K562 (cell line): ENCODE data around the gene EFNA1. TPM values are rescaled to one million over a fixed set of nuclear protein-coding genes. Genes with fewer than 3 reads are reported as not detected.

Experiments
- ATAC-seq: fragments of 200-7000 bp; cut with Tn5 transposase; 3 replicates; pipeline ENCODE4 v1.9.1; 2020; ENCODE audit warnings: moderate library complexity
- BruUV-seq: library from RNA; stranded (reverse); fragments of 400-500 nt; replicated peaks from 2 replicates; lab custom pipeline; 2021; lab: Mats Ljungman, UMichigan
- CTCF ChIA-PET: fragments of 300-600 bp; formaldehyde crosslinking; extraction: SDS; loops from one replicate; lab custom pipeline; 2021; ENCODE audit warnings: low intra/inter-chr PET ratio; lab: Yijun Ruan, JAX
- POLR2A ChIA-PET: fragments of 300-600, 350-650 bp; sonication (Branson Sonifier 250); formaldehyde crosslinking; extraction: SDS; loops from one replicate; lab custom pipeline; 2021; ENCODE audit warnings: antibody characterized with exemption, inconsistent platforms; lab: Yijun Ruan, JAX
- DNase-seq, 4 experiments: peaks; one replicate each; pipeline versions ENCODE4 v3.0.0 to v3.0.0-alpha.2; 2011 to 2018; ENCODE audit warnings: low spot score in 3 of 4, mixed read lengths in 3 of 4; ENCODE audit errors: extremely low read depth in 1 of 4
- FAIRE-seq: peaks from 2 replicates; lab custom pipeline; 2011; peaks lifted over from hg19 to GRCh38; lab: Jason Lieb, UNC
- H2AFZ ChIP-seq: 2 replicates; pipeline ENCODE4 v1.6.0; 2011; ENCODE audit warnings: low read depth, low read length, control low read depth, inconsistent platforms
- H3K27ac ChIP-seq: fragments of 200-600 bp; 3 replicates; pipeline ENCODE4 v1.8.0; 2011; ENCODE audit warnings: low read depth, mild to moderate bottlenecking, control low read depth, inconsistent platforms, low read length, moderate library complexity, mixed read lengths; ENCODE audit errors: extremely low read depth
- H3K27me3 ChIP-seq, 2 experiments: fragments of 300-600 bp in 1 of 2; 2 replicates in 1 of 2; 3 replicates in 1 of 2; pipeline versions ENCODE4 v1.6.0 to v1.8.0; 2011; ENCODE audit warnings: inconsistent platforms in 2 of 2, low read length in 2 of 2, mild to moderate bottlenecking in 1 of 2, mixed read lengths in 1 of 2, moderate library complexity in 1 of 2; ENCODE audit not compliant: control insufficient read depth in 2 of 2, insufficient read depth in 2 of 2
- H3K36me3 ChIP-seq: fragments of 300-600 bp; 3 replicates; pipeline ENCODE4 v1.8.0; 2011; ENCODE audit warnings: mild to moderate bottlenecking, low read length, inconsistent platforms; ENCODE audit not compliant: control insufficient read depth, insufficient read depth
- H3K4me1 ChIP-seq, 2 experiments: fragments of 200-600 bp in 1 of 2; replicated peaks in 1 of 2; 2 replicates in 1 of 2; 3 replicates in 1 of 2; pipeline versions ENCODE4 v1.5.1 to v1.8.0; 2011; ENCODE audit warnings: inconsistent platforms in 2 of 2, low read length in 2 of 2, mild to moderate bottlenecking in 1 of 2, mixed read lengths in 1 of 2, moderate library complexity in 1 of 2; ENCODE audit not compliant: control insufficient read depth in 2 of 2, insufficient read depth in 2 of 2
- H3K4me2 ChIP-seq: 2 replicates; pipeline ENCODE4 v1.6.1; 2011; ENCODE audit warnings: low read length, control low read depth, inconsistent platforms, mixed read lengths; ENCODE audit not compliant: insufficient read depth
- H3K4me3 ChIP-seq: fragments of 200-600 bp; sonication (generic), shearing (Covaris generic); 2 replicates; pipeline ENCODE4 v1.5.1; 2016; ENCODE audit warnings: control low read depth, inconsistent platforms
- H3K79me2 ChIP-seq: fragments of 200-600 bp; 3 replicates; pipeline ENCODE4 v1.8.0; 2011; ENCODE audit warnings: low read length, inconsistent platforms; ENCODE audit not compliant: control insufficient read depth, insufficient read depth
- H3K9ac ChIP-seq, 2 experiments: 2 replicates each; pipeline versions ENCODE4 v1.6.0 to v1.6.1; 2011; ENCODE audit warnings: low read depth in 2 of 2, low read length in 2 of 2, control low read depth in 1 of 2, inconsistent platforms in 1 of 2, mild to moderate bottlenecking in 1 of 2, mixed read lengths in 1 of 2; ENCODE audit not compliant: insufficient read depth in 1 of 2
- H3K9me1 ChIP-seq: one replicate; pipeline ENCODE4 v1.6.0; 2011; ENCODE audit warnings: inconsistent platforms, mild to moderate bottlenecking, low read length, moderate library complexity; ENCODE audit not compliant: control insufficient read depth, insufficient read depth
- H3K9me3 ChIP-seq: replicated peaks from 2 replicates; pipeline ENCODE4 v1.5.1; 2011; ENCODE audit warnings: low read depth, low read length, inconsistent platforms; ENCODE audit not compliant: control insufficient read depth, insufficient read depth
- H4K20me1 ChIP-seq: replicated peaks from 2 replicates; pipeline ENCODE4 v1.6.1; 2011; ENCODE audit warnings: low read length, inconsistent platforms, mixed read lengths; ENCODE audit not compliant: control insufficient read depth, insufficient read depth
- HMG20B ChIP-seq: fragments of 250-450 bp; sonication (Bioruptor Pico); IDR thresholded peaks from 2 replicates; pipeline ENCODE4 v1.5.0; 2021; ENCODE audit warnings: mild to moderate bottlenecking
- LCOR ChIP-seq: sonication (generic); formaldehyde crosslinking; IDR thresholded peaks from 2 replicates; pipeline ENCODE4 v1.8.0; 2022; ENCODE audit warnings: mild to moderate bottlenecking, missing genetic modification reagents
- MBD2 ChIP-seq: sonication (generic); IDR thresholded peaks from 2 replicates; pipeline ENCODE4 v1.6.1; 2016; ENCODE audit warnings: low read depth, borderline replicate concordance
- MYC ChIP-seq, 2 experiments: fragments of 250-450 bp in 1 of 2; sonication (Bioruptor Pico) in 1 of 2; IDR thresholded peaks; 2 replicates each; pipeline versions ENCODE4 v1.5.1 to v1.6.1; 2012 to 2021; ENCODE audit warnings: low read depth in 2 of 2, borderline replicate concordance in 1 of 2, improper control_type of control experiment in 1 of 2, low read length in 1 of 2, mild to moderate bottlenecking in 1 of 2, moderate library complexity in 1 of 2
- ZNF239 ChIP-seq: fragments of 250-450 bp; sonication (Bioruptor Pico); IDR thresholded peaks from 2 replicates; pipeline ENCODE4 v1.4.0; 2020; ENCODE audit warnings: mild to moderate bottlenecking
- ZNF668 ChIP-seq: fragments of 250-450 bp; sonication (Bioruptor Pico); IDR thresholded peaks from 2 replicates; pipeline ENCODE4 v1.8.0; 2022; ENCODE audit warnings: mild to moderate bottlenecking, inconsistent platforms
- WGBS: fragments of 100-300 bp; shearing (Covaris generic); methylation state at CpG from one replicate; pipeline ENCODE4 v1.1.6; 2016; ENCODE audit warnings: low coverage, mixed read lengths; ENCODE audit not compliant: insufficient coverage; ENCODE audit errors: missing lambda C conversion rate; 5-methylcytosine and 5-hydroxymethylcytosine counted together
- in situ Hi-C: fragments of 300-500 bp; cut with MboI; formaldehyde crosslinking; loops from 4 replicates; pipeline ENCODE4 v1.15.0; 2018; ENCODE audit warnings: inconsistent platforms, mixed read lengths
- intact Hi-C: fragments of 100-400 bp; cut with micrococcal nuclease; formaldehyde crosslinking; loops from 2 replicates; pipeline ENCODE4 v1.14.2; 2022
- polyA plus RNA-seq, 8 experiments: library from polyadenylated mRNA; depleted of rRNA in 4 of 8; stranded (reverse) in 5 of 8; unstranded in 3 of 8; fragments of >200 nt; fragmentation: Nextera tagmentation in 2 of 8; fragmentation: Illumina TruSeq in 1 of 8; extraction: Ambion mirVana in 2 of 8; extraction: Trizol in 1 of 8; gene quantifications; 2 replicates each; pipeline versions ENCODE4 v1.2.1 to v1.2.3, GENCODE V29; 2011 to 2014; ENCODE audit warnings: inconsistent platforms in 1 of 8, missing spikeins in 1 of 8
- total RNA-seq, 7 experiments: library from RNA; depleted of rRNA in 6 of 7; stranded (reverse); fragments of >200 nt in 6 of 7; fragmentation: Illumina TruSeq in 2 of 7; extraction: Trizol in 2 of 7; gene quantifications; 2 replicates each; pipeline versions ENCODE4 v1.2.1 to v1.2.3, GENCODE V29; 2011 to 2021; ENCODE audit warnings: low replicate concordance in 1 of 7
- TF ChIP-seq, protein P1 (sequence below): sonication (generic); formaldehyde crosslinking; IDR thresholded peaks from 2 replicates; pipeline ENCODE4 v1.9.0; 2022; ENCODE audit warnings: mild to moderate bottlenecking, missing genetic modification reagents
- TF ChIP-seq, protein P2 (sequence below), 2 experiments: fragments of 450-650 bp in 1 of 2; sonication (generic) in 1 of 2; formaldehyde crosslinking in 1 of 2; IDR thresholded peaks; 2 replicates each; pipeline versions ENCODE4 v1.7.1 to v1.9.0; 2016 to 2022; ENCODE audit warnings: inconsistent platforms in 1 of 2, mild to moderate bottlenecking in 1 of 2, missing genetic modification reagents in 1 of 2

The EFNA1 gene
- total and polyA plus RNA-seq, 9 of the 15 experiments (the other 6 are each of a cell fraction or from before 2014, with no cell fraction given) = 2.1 to 9.3 (median 3.0) TPM

DNA sequence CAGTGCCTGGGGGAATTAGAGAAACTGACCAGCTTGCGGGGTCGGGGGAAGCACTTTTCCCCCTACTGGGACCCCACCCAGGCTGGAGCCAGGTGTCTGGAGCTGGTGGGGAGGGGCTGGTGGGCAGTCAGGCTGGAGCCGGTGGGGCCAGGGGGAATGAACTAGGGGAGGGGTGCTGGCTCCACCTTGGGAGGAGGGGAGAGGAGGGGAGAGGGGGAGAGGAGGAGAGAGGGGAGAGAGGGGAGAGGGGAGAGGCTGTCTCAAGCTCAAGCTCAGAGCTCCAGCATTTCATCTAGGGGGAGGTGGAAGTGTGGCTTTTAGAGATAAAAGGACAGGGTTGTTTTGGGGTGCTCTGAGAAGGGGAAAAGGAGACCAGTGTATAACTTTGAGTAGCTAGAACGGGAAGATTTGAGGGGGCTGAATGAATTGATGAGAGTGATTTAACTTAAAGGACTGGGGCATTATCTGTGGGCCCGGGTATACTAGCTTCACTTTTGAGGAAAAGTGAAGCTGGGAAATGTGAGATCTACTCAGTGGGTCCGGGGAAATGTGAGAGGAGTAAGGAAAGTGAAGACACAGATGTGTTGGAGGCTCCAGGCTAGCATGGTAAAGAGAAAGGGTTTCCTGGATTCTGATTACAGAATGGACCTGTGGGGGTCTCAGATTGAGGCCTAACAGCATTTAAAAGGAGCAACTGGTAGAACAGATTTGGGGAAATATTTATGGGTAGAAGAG is 2.8 kb downstream of the EFNA1 start (continued):
- TF ChIP-seq MYC (IDR thresholded peaks at IDR 0.05; ENCODE audit: low read depth, low read length) = no peak
- TF ChIP-seq MYC (CRISPR knock-in tag; IDR thresholded peaks at IDR 0.05; ENCODE audit: borderline replicate concordance, low read depth) = no peak
- TF ChIP-seq HMG20B (CRISPR knock-in tag) = no peak
- TF ChIP-seq, protein P1, sequence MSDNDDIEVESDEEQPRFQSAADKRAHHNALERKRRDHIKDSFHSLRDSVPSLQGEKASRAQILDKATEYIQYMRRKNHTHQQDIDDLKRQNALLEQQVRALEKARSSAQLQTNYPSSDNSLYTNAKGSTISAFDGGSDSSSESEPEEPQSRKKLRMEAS (CRISPR knock-in tag) = no peak

DNA sequence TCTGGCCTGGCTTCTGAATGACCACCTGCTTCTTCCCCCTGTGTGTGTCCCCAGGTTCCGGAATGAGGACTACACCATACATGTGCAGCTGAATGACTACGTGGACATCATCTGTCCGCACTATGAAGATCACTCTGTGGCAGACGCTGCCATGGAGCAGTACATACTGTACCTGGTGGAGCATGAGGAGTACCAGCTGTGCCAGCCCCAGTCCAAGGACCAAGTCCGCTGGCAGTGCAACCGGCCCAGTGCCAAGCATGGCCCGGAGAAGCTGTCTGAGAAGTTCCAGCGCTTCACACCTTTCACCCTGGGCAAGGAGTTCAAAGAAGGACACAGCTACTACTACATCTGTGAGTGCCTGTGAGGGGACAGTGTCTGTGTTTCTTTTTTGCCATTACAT is 3.6 kb downstream of the EFNA1 start:
- intact Hi-C loops = no loop called here
- FAIRE-seq (no peak), ATAC-seq (no peak), DNase-seq (peak in 1 of 4 experiments; percentile 1)
- TF ChIP-seq LCOR (CRISPR knock-in tag) = no peak
- TF ChIP-seq, protein P2, sequence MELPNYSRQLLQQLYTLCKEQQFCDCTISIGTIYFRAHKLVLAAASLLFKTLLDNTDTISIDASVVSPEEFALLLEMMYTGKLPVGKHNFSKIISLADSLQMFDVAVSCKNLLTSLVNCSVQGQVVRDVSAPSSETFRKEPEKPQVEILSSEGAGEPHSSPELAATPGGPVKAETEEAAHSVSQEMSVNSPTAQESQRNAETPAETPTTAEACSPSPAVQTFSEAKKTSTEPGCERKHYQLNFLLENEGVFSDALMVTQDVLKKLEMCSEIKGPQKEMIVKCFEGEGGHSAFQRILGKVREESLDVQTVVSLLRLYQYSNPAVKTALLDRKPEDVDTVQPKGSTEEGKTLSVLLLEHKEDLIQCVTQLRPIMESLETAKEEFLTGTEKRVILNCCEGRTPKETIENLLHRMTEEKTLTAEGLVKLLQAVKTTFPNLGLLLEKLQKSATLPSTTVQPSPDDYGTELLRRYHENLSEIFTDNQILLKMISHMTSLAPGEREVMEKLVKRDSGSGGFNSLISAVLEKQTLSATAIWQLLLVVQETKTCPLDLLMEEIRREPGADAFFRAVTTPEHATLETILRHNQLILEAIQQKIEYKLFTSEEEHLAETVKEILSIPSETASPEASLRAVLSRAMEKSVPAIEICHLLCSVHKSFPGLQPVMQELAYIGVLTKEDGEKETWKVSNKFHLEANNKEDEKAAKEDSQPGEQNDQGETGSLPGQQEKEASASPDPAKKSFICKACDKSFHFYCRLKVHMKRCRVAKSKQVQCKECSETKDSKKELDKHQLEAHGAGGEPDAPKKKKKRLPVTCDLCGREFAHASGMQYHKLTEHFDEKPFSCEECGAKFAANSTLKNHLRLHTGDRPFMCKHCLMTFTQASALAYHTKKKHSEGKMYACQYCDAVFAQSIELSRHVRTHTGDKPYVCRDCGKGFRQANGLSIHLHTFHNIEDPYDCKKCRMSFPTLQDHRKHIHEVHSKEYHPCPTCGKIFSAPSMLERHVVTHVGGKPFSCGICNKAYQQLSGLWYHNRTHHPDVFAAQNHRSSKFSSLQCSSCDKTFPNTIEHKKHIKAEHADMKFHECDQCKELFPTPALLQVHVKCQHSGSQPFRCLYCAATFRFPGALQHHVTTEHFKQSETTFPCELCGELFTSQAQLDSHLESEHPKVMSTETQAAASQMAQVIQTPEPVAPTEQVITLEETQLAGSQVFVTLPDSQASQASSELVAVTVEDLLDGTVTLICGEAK (IDR thresholded peaks at IDR 0.05) = no peak
- TF ChIP-seq, protein P2 (CRISPR knock-in tag; IDR thresholded peaks at IDR 0.05) = no peak
- TF ChIP-seq ZNF239 (CRISPR knock-in tag) = no peak
- no peak for TF ChIP-seq ZNF668 (CRISPR knock-in tag)
- 0 out of 2 replicates have a peak, but pooled peaks have one; percentile 22 for TF ChIP-seq MBD2
- Histone ChIP-seq H3K4me2 (no peak overlapping the region), H3K9me1 (no peaks in the 10 kb centered on the region), H3K9ac (peak overlapping the region in 1 of 2 experiments; percentile 45; a peak in 1 of 4 replicates), H2AFZ (no peak overlapping the region), H3K27ac (no peak overlapping the region), H3K4me3 (no peak overlapping the region), H4K20me1 (no peaks in the 10 kb centered on the region), H3K9me3 (no peaks in the 10 kb centered on the region), H3K79me2 (peaks cover 17% of the 10 kb centered on the region), H3K36me3 (peaks cover 21% of the 10 kb centered on the region), H3K4me1 (peaks cover 57 to 70% of the 10 kb centered on the region in 2 experiments), H3K27me3 (no peaks in the 10 kb centered on the region)
- no TSS peak for BruUV-seq
- in situ Hi-C loops = no loop called here
- ChIA-PET CTCF (no interaction called here), POLR2A (interaction anchor here (0.5 to 1.1 kb wide), 2 partner anchors 9 kb away, joined by 3 to 4 read pairs; partner anchors contain the start of gene DPM3)
- WGBS = 91% methylated on average over 8 of the region's 8 CpGs
